ENCODE measurements around the gene MYL7. TPM values are rescaled to one million over a fixed set of nuclear protein-coding genes. Genes with fewer than 3 reads are reported as not detected.

MYL7 gene
- total and polyA plus RNA-seq, 2 of the 13 experiments (the other 11 are each of a cell fraction or from before 2014, with no cell fraction given) = 1.8 TPM; not detected in 1

DNA sequence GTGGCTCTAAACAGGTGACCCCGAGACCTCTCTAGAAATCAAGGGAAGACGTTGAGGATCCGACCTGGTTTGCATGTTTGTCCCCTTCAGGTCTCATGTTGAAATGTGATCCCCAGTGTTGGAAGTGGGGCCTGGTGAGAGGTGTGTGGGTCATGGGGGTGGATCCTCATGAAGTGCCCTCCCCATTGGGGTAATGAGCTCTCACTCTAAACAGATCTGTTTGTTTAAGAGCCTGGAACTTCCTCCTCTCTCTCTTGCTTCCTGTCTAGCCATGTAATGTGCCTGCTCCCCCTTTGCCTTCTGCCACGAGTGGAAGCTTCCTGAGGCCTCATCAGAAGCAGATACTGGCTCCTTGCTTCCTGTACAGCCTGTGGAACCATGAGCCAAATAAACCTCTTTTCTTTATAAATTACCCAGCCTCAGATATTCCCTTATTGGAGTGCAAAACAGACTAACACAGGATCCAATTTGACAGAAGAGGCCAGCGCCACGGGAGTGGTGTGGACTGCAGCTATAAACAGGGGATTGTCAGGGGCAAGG lies 48.0 kb downstream of the MYL7 start (continued):
- TF ChIP-seq, protein P1, sequence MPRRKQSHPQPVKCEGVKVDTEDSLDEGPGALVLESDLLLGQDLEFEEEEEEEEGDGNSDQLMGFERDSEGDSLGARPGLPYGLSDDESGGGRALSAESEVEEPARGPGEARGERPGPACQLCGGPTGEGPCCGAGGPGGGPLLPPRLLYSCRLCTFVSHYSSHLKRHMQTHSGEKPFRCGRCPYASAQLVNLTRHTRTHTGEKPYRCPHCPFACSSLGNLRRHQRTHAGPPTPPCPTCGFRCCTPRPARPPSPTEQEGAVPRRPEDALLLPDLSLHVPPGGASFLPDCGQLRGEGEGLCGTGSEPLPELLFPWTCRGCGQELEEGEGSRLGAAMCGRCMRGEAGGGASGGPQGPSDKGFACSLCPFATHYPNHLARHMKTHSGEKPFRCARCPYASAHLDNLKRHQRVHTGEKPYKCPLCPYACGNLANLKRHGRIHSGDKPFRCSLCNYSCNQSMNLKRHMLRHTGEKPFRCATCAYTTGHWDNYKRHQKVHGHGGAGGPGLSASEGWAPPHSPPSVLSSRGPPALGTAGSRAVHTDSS (CRISPR knock-in tag; conservative IDR thresholded peaks at IDR 0.05) = no peak
- TF ChIP-seq, protein P2, sequence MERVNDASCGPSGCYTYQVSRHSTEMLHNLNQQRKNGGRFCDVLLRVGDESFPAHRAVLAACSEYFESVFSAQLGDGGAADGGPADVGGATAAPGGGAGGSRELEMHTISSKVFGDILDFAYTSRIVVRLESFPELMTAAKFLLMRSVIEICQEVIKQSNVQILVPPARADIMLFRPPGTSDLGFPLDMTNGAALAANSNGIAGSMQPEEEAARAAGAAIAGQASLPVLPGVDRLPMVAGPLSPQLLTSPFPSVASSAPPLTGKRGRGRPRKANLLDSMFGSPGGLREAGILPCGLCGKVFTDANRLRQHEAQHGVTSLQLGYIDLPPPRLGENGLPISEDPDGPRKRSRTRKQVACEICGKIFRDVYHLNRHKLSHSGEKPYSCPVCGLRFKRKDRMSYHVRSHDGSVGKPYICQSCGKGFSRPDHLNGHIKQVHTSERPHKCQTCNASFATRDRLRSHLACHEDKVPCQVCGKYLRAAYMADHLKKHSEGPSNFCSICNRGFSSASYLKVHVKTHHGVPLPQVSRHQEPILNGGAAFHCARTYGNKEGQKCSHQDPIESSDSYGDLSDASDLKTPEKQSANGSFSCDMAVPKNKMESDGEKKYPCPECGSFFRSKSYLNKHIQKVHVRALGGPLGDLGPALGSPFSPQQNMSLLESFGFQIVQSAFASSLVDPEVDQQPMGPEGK (CRISPR knock-in tag; IDR thresholded peaks at IDR 0.05) = peak; percentile 15; the same call in 1 of the 2 replicates
- TF ChIP-seq ZNF614 (CRISPR knock-in tag; IDR thresholded peaks at IDR 0.05; ENCODE audit: borderline replicate concordance) = no peak
- TF ChIP-seq FOXA1 (IDR thresholded peaks at IDR 0.05) = no peak
- no peak for TF ChIP-seq FOXA1 (CRISPR knock-in tag; IDR thresholded peaks at IDR 0.05)
- TF ChIP-seq TAF1 (CRISPR knock-in tag; IDR thresholded peaks at IDR 0.05) = no peak
- TF ChIP-seq PLRG1 (conservative IDR thresholded peaks at IDR 0.05) = no peak
- TF ChIP-seq GMEB1 (CRISPR knock-in tag; IDR thresholded peaks at IDR 0.05; ENCODE audit: borderline replicate concordance) = no peak
- TF ChIP-seq, protein P3, sequence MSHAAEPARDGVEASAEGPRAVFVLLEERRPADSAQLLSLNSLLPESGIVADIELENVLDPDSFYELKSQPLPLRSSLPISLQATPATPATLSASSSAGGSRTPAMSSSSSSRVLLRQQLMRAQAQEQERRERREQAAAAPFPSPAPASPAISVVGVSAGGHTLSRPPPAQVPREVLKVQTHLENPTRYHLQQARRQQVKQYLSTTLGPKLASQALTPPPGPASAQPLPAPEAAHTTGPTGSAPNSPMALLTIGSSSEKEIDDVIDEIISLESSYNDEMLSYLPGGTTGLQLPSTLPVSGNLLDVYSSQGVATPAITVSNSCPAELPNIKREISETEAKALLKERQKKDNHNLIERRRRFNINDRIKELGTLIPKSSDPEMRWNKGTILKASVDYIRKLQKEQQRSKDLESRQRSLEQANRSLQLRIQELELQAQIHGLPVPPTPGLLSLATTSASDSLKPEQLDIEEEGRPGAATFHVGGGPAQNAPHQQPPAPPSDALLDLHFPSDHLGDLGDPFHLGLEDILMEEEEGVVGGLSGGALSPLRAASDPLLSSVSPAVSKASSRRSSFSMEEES (CRISPR knock-in tag; IDR thresholded peaks at IDR 0.05) = no peak
- TF ChIP-seq ZNF10 (CRISPR knock-in tag; IDR thresholded peaks at IDR 0.05; ENCODE audit: borderline replicate concordance, low read depth) = no peak
- no peak for TF ChIP-seq FOXP4 (CRISPR knock-in tag; IDR thresholded peaks at IDR 0.05)
- TF ChIP-seq MATR3 (CRISPR knock-in tag; IDR thresholded peaks at IDR 0.05) = no peak
- TF ChIP-seq NR2F6 (IDR thresholded peaks at IDR 0.05) = no peak
- no peak for TF ChIP-seq NR2F6 (CRISPR knock-in tag; IDR thresholded peaks at IDR 0.05)
- TF ChIP-seq, protein P4, sequence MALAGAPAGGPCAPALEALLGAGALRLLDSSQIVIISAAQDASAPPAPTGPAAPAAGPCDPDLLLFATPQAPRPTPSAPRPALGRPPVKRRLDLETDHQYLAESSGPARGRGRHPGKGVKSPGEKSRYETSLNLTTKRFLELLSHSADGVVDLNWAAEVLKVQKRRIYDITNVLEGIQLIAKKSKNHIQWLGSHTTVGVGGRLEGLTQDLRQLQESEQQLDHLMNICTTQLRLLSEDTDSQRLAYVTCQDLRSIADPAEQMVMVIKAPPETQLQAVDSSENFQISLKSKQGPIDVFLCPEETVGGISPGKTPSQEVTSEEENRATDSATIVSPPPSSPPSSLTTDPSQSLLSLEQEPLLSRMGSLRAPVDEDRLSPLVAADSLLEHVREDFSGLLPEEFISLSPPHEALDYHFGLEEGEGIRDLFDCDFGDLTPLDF (CRISPR knock-in tag; IDR thresholded peaks at IDR 0.05) = no peak
- no peak for TF ChIP-seq ZNF329 (CRISPR knock-in tag; IDR thresholded peaks at IDR 0.05; ENCODE audit: low read depth)
- TF ChIP-seq YEATS2 (CRISPR knock-in tag; IDR thresholded peaks at IDR 0.05; ENCODE audit: borderline replicate concordance) = no peak
- no peak for TF ChIP-seq AHR (CRISPR knock-in tag; IDR thresholded peaks at IDR 0.05)
- no peak for TF ChIP-seq TBL1XR1 (IDR thresholded peaks at IDR 0.05; ENCODE audit: borderline replicate concordance, low read length, partially characterized antibody)
- peak; percentile 8 for TF ChIP-seq TEAD3 (CRISPR knock-in tag; optimal IDR thresholded peaks at IDR 0.05; ENCODE audit: borderline replicate concordance)
- TF ChIP-seq CHD4 (IDR thresholded peaks at IDR 0.05; ENCODE audit: borderline replicate concordance, low read length) = no peak
- TF ChIP-seq ZMYM2 (CRISPR knock-in tag; IDR thresholded peaks at IDR 0.05) = 0 out of 2 replicates have a peak, but pooled peaks have one; percentile 32
